ENCODE data around the gene PRPS1L1.

DNA sequence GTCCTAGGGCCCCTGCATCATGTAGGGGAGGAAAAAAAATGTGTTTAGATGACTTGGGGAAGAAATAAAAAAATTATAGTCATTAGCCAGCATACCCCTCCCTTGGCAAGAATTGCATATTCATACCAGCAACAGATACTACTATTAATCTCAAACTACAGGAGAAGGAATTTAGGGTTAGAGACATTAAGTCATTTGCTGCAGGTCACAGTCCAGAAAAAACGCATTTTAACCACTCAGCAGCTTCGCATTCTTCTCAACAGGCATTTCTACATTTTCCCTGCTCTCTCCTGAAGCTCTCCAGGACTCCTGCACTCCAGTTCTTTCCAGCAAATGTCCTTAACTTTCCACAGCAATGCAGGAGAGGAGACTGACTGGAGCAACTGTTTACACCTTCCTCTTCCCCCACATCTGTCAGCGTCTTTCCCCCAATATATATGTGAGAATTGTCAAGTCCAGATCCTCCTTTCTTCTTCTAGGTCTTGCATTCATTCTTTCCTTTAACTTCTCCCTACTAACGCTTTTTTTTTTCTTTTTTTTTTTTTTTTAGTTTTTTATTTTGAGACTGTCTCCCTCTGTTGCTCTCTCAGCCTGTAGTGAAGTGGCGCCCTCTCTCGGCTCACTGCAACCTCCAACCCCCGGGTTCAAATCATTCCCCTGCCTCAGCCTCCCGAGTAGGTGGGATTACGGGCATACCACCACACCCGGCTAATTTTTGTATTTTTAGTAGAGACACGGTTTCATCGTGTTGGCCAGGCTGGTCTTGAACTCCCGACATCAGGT, 35.6 kb downstream of the PRPS1L1 start:
- TF ChIP-seq CTCF (IDR thresholded peaks at IDR 0.05) (peak in 1 of 5 experiments; percentile 16), POLR2A (IDR thresholded peaks at IDR 0.05) (no peak), EP300 (IDR thresholded peaks at IDR 0.05) (no peak)

Data from tibial nerve (tissue), 4 donors.